Measurements from ENCODE around the gene PTPRM. TPM values are rescaled to one million over a fixed set of nuclear protein-coding genes. Genes with fewer than 3 reads are reported as not detected.

The PTPRM gene
- polyA plus RNA-seq, 1 donor (not counting 4 experiments of a cell fraction or from before 2014, with no cell fraction given) = 54.5 TPM

GRCh38 chr18:8262221-8262620 is 695.1 kb downstream of the PTPRM start:
- Histone ChIP-seq H3K9me1 (ENCODE audit: control insufficient read depth, extremely low read depth, insufficient read depth, low read length) (peaks cover 3% of the 10 kb centered on the region), H3K9ac (ENCODE audit: control insufficient read depth, extremely low read depth, insufficient read depth, low read length) (no peak overlapping the region), H3K36me3 (ENCODE audit: control insufficient read depth in 2 of 2, extremely low read depth in 1 of 2, insufficient read depth in 2 of 2, low read length in 2 of 2) (no peaks in the 10 kb centered on the region), H4K20me1 (ENCODE audit: control insufficient read depth, extremely low read depth, insufficient read depth, low read length) (no peaks in the 10 kb centered on the region), H3K9me3 (ENCODE audit: control insufficient read depth, low read depth, low read length) (no peaks in the 10 kb centered on the region), H3K27ac (ENCODE audit: control insufficient read depth, insufficient read depth, low read length) (no peak overlapping the region), H3K27me3 (ENCODE audit: control insufficient read depth, extremely low read depth, insufficient read depth, low read length) (no peaks in the 10 kb centered on the region), H3K79me2 (ENCODE audit: control insufficient read depth, insufficient read depth, low read length) (no peaks in the 10 kb centered on the region), H3K4me2 (ENCODE audit: control insufficient read depth, extremely low read depth, insufficient read depth, low read depth, low read length) (no peak overlapping the region), H3K4me1 (ENCODE audit: control insufficient read depth, extremely low read depth, insufficient read depth, low read length) (peaks cover 9% of the 10 kb centered on the region), H2AFZ (ENCODE audit: control insufficient read depth, low read length) (no peak overlapping the region), H3K4me3 (ENCODE audit: control insufficient read depth in 2 of 3, extremely low read depth in 1 of 3, insufficient read depth in 2 of 3, low read depth in 1 of 3, low read length in 3 of 3) (no peak overlapping the region)
- DNase-seq (ENCODE audit: low read depth, low spot score) (no peak), FAIRE-seq (no peak)
- TF ChIP-seq CTCF (optimal IDR thresholded peaks at IDR 0.05 in 1 of 3, IDR thresholded peaks at IDR 0.05 in 1 of 3, conservative IDR thresholded peaks at IDR 0.05 in 1 of 3; ENCODE audit: extremely low read depth in 1 of 3, insufficient read depth in 2 of 3, low read length in 3 of 3) = no peak
- no peak for TF ChIP-seq EZH2 (IDR thresholded peaks at IDR 0.05; ENCODE audit: low read length)
- dilution Hi-C loops (cut with MboI; ENCODE audit: extremely low pct_ligation_motif_present, low sequenced_read_pairs) = no loop called here

GRCh38 chr18:8264116-8264515 is 697.0 kb downstream of the PTPRM start:
- no peak overlapping the region for H3K9ac ChIP-seq (ENCODE audit: control insufficient read depth, extremely low read depth, insufficient read depth, low read length)
- no peak overlapping the region for H3K4me2 ChIP-seq (ENCODE audit: control insufficient read depth, extremely low read depth, insufficient read depth, low read depth, low read length)
- no peak overlapping the region for H3K27ac ChIP-seq (ENCODE audit: control insufficient read depth, insufficient read depth, low read length)
- no peak for TF ChIP-seq EZH2 (IDR thresholded peaks at IDR 0.05; ENCODE audit: low read length)
- TF ChIP-seq CTCF (optimal IDR thresholded peaks at IDR 0.05 in 1 of 3, IDR thresholded peaks at IDR 0.05 in 1 of 3, conservative IDR thresholded peaks at IDR 0.05 in 1 of 3; ENCODE audit: extremely low read depth in 1 of 3, insufficient read depth in 2 of 3, low read length in 3 of 3) = no peak
- no peak for DNase-seq (ENCODE audit: low read depth, low spot score)
- peak; percentile 39 for FAIRE-seq
- H3K27me3 ChIP-seq (ENCODE audit: control insufficient read depth, extremely low read depth, insufficient read depth, low read length) = no peaks in the 10 kb centered on the region
- no peak overlapping the region for H2AFZ ChIP-seq (ENCODE audit: control insufficient read depth, low read length)
- no peaks in the 10 kb centered on the region for H3K36me3 ChIP-seq (ENCODE audit: control insufficient read depth in 2 of 2, extremely low read depth in 1 of 2, insufficient read depth in 2 of 2, low read length in 2 of 2)
- dilution Hi-C loops (cut with MboI; ENCODE audit: extremely low pct_ligation_motif_present, low sequenced_read_pairs) = no loop called here
- H3K9me1 ChIP-seq (ENCODE audit: control insufficient read depth, extremely low read depth, insufficient read depth, low read length) = no peaks in the 10 kb centered on the region
- peaks cover 9% of the 10 kb centered on the region for H3K4me1 ChIP-seq (ENCODE audit: control insufficient read depth, extremely low read depth, insufficient read depth, low read length)
- H3K9me3 ChIP-seq (ENCODE audit: control insufficient read depth, low read depth, low read length) = no peaks in the 10 kb centered on the region
- H3K79me2 ChIP-seq (ENCODE audit: control insufficient read depth, insufficient read depth, low read length) = no peaks in the 10 kb centered on the region
- H4K20me1 ChIP-seq (ENCODE audit: control insufficient read depth, extremely low read depth, insufficient read depth, low read length) = no peaks in the 10 kb centered on the region
- H3K4me3 ChIP-seq (ENCODE audit: control insufficient read depth in 2 of 3, extremely low read depth in 1 of 3, insufficient read depth in 2 of 3, low read depth in 1 of 3, low read length in 3 of 3) = no peak overlapping the region
